IMR-90 (cell line): ENCODE results near the gene OR51B2. TPM values are rescaled to one million over a fixed set of nuclear protein-coding genes. Genes with fewer than 3 reads are reported as not detected.

Experiments
- ATAC-seq: fragments of 200-7000 bp; cut with Tn5 transposase; 2 replicates; pipeline ENCODE4 v1.9.1; 2020; ENCODE audit warnings: low read depth, mild to moderate bottlenecking, moderate library complexity
- BruUV-seq: library from RNA; stranded (reverse); fragments of 400-500 nt; replicated peaks from 2 replicates; lab custom pipeline; 2021; lab: Mats Ljungman, UMichigan
- CTCF ChIA-PET: fragments of 300-600 bp; formaldehyde crosslinking; extraction: SDS; loops from one replicate; lab custom pipeline; 2021; ENCODE audit warnings: antibody characterized with exemption; lab: Yijun Ruan, JAX
- POLR2A ChIA-PET: fragments of 300-600 bp; sonication (Branson Sonifier 250); formaldehyde crosslinking; loops from one replicate; lab custom pipeline; 2022; ENCODE audit warnings: antibody characterized with exemption; ENCODE audit not compliant: unreplicated experiment; lab: Charles Lee
- DNase-seq: peaks from one replicate; pipeline ENCODE4 v3.0.0; 2013
- H2AFZ ChIP-seq: replicated peaks from 2 replicates; pipeline ENCODE3; 2013; ENCODE audit warnings: low read length, mild to moderate bottlenecking; ENCODE audit not compliant: poor library complexity
- H2AK5ac ChIP-seq: 2 replicates; pipeline ENCODE4 v1.6.1; 2013; ENCODE audit warnings: low read depth, low read length, inconsistent platforms
- H2AK9ac ChIP-seq: replicated peaks from 2 replicates; pipeline ENCODE3; 2013; ENCODE audit warnings: mild to moderate bottlenecking, low read depth, low read length, moderate library complexity; ENCODE audit not compliant: poor library complexity
- H2BK120ac ChIP-seq: 2 replicates; pipeline ENCODE4 v1.6.1; 2013; ENCODE audit warnings: low read depth, low read length, inconsistent platforms
- H2BK15ac ChIP-seq: 3 replicates; pipeline ENCODE4 v1.6.1; 2013; ENCODE audit warnings: low read depth, low read length, inconsistent platforms
- H2BK20ac ChIP-seq: 2 replicates; pipeline ENCODE4 v1.6.1; 2013; ENCODE audit warnings: low read depth, mild to moderate bottlenecking, inconsistent platforms, low read length, moderate library complexity
- H2BK5ac ChIP-seq: 2 replicates; pipeline ENCODE4 v1.6.1; 2013; ENCODE audit warnings: mild to moderate bottlenecking, low read depth, low read length, inconsistent platforms; ENCODE audit not compliant: poor library complexity, severe bottlenecking
- H3K14ac ChIP-seq: replicated peaks from 2 replicates; pipeline ENCODE4 v1.6.1; 2013; ENCODE audit warnings: low read depth, low read length, inconsistent platforms
- H3K18ac ChIP-seq: 2 replicates; pipeline ENCODE4 v1.6.1; 2013; ENCODE audit warnings: low read depth, low read length, control low read depth
- H3K23ac ChIP-seq: 2 replicates; pipeline ENCODE4 v1.6.1; 2013; ENCODE audit warnings: low read depth, low read length, inconsistent platforms
- H3K27ac ChIP-seq: 2 replicates; pipeline ENCODE4 v1.5.1; 2013; ENCODE audit warnings: mild to moderate bottlenecking, control low read depth, low read length; ENCODE audit not compliant: insufficient read depth
- H3K27me3 ChIP-seq: 2 replicates; pipeline ENCODE4 v1.6.1; 2013; ENCODE audit warnings: low read length; ENCODE audit not compliant: control insufficient read depth, insufficient read depth
- H3K36me3 ChIP-seq: 2 replicates; pipeline ENCODE4 v1.6.1; 2013; ENCODE audit warnings: low read length, mixed read lengths; ENCODE audit not compliant: control insufficient read depth, insufficient read depth
- H3K4ac ChIP-seq: 2 replicates; pipeline ENCODE4 v1.6.1; 2013; ENCODE audit warnings: low read depth, low read length, inconsistent platforms
- H3K4me1 ChIP-seq: 2 replicates; pipeline ENCODE4 v1.6.1; 2013; ENCODE audit warnings: low read length, mixed read lengths; ENCODE audit not compliant: control insufficient read depth, insufficient read depth
- H3K4me2 ChIP-seq: 2 replicates; pipeline ENCODE4 v1.6.1; 2013; ENCODE audit warnings: low read depth, mild to moderate bottlenecking, control low read depth, low read length, moderate library complexity
- H3K4me3 ChIP-seq: 2 replicates; pipeline ENCODE4 v1.5.1; 2013; ENCODE audit warnings: low read depth, mild to moderate bottlenecking, control low read depth, low read length, moderate library complexity; ENCODE audit not compliant: insufficient read depth
- H3K56ac ChIP-seq: 2 replicates; pipeline ENCODE4 v1.6.1; 2013; ENCODE audit warnings: low read length, inconsistent platforms; ENCODE audit not compliant: insufficient read depth; ENCODE audit errors: extremely low read depth
- H3K79me1 ChIP-seq, 2 experiments: 2 replicates each; pipeline ENCODE4 v1.6.1; 2013; ENCODE audit warnings: low read length in 2 of 2, inconsistent platforms in 1 of 2, low read depth in 1 of 2
- H3K9ac ChIP-seq: 2 replicates; pipeline ENCODE4 v1.6.1; 2013; ENCODE audit warnings: low read depth, low read length, control low read depth
- H3K9me1 ChIP-seq: 2 replicates; pipeline ENCODE4 v1.6.1; 2013; ENCODE audit warnings: low read length, inconsistent platforms; ENCODE audit not compliant: insufficient read depth
- H3K9me3 ChIP-seq: 2 replicates; pipeline ENCODE4 v1.6.1; 2013; ENCODE audit warnings: low read length; ENCODE audit not compliant: control insufficient read depth, insufficient read depth
- H4K20me1 ChIP-seq: 2 replicates; pipeline ENCODE4 v1.6.1; 2013; ENCODE audit warnings: low read length, inconsistent platforms; ENCODE audit not compliant: insufficient read depth
- H4K5ac ChIP-seq: 2 replicates; pipeline ENCODE4 v1.6.1; 2013; ENCODE audit warnings: mild to moderate bottlenecking, low read depth, low read length, control low read depth
- H4K8ac ChIP-seq, 2 experiments: 2 replicates each; pipeline ENCODE4 v1.6.1; 2013; ENCODE audit warnings: low read depth in 2 of 2, low read length in 2 of 2, control low read depth in 1 of 2, inconsistent platforms in 1 of 2
- H4K91ac ChIP-seq: 2 replicates; pipeline ENCODE4 v1.6.1; 2013; ENCODE audit warnings: low read depth, low read length, inconsistent platforms; ENCODE audit not compliant: insufficient read depth
- BHLHE40 ChIP-seq: fragments of 150-350 bp; IDR thresholded peaks from 2 replicates; pipeline ENCODE4 v1.6.1; 2016; ENCODE audit warnings: mild to moderate bottlenecking, low read depth, low read length
- CEBPB ChIP-seq: IDR thresholded peaks from 2 replicates; pipeline ENCODE4 v1.6.1; 2012; ENCODE audit warnings: low read depth, low read length, improper control_type of control experiment
- CHD1 ChIP-seq: IDR thresholded peaks from 2 replicates; pipeline ENCODE4 v1.6.1; 2012; ENCODE audit warnings: low read depth, low read length, improper control_type of control experiment
- CTCF ChIP-seq: conservative IDR thresholded peaks from 2 replicates; pipeline ENCODE4 v1.5.1; 2012; ENCODE audit warnings: mild to moderate bottlenecking, low read depth, low read length, improper control_type of control experiment
- ELK1 ChIP-seq: fragments of 150-350 bp; IDR thresholded peaks from 2 replicates; pipeline ENCODE4 v1.6.1; 2016; ENCODE audit warnings: low read depth, mild to moderate bottlenecking, low read length, moderate library complexity, borderline replicate concordance
- FOS ChIP-seq: fragments of 150-350 bp; IDR thresholded peaks from 2 replicates; pipeline ENCODE4 v1.6.1; 2016; ENCODE audit warnings: low read depth, low read length
- MAFK ChIP-seq: IDR thresholded peaks from 2 replicates; pipeline ENCODE4 v1.6.1; 2012; ENCODE audit warnings: low read depth, low read length, improper control_type of control experiment
- MAZ ChIP-seq: IDR thresholded peaks from 2 replicates; pipeline ENCODE4 v1.6.1; 2012; ENCODE audit warnings: low read depth, mild to moderate bottlenecking, low read length, improper control_type of control experiment, moderate library complexity, borderline replicate concordance
- MXI1 ChIP-seq: IDR thresholded peaks from 2 replicates; pipeline ENCODE4 v1.6.1; 2012; ENCODE audit warnings: low read depth, mild to moderate bottlenecking, low read length, moderate library complexity, borderline replicate concordance
- NFE2L2 ChIP-seq: fragments of 150-350 bp; IDR thresholded peaks from 2 replicates; pipeline ENCODE4 v1.6.1; 2016; ENCODE audit warnings: low read depth, mild to moderate bottlenecking, low read length
- POLR2A ChIP-seq: IDR thresholded peaks from 2 replicates; pipeline ENCODE4 v1.6.1; 2012; ENCODE audit warnings: mild to moderate bottlenecking, low read depth, low read length
- RAD21 ChIP-seq: IDR thresholded peaks from 2 replicates; pipeline ENCODE4 v1.6.1; 2012; ENCODE audit warnings: low read length, improper control_type of control experiment
- RCOR1 ChIP-seq: IDR thresholded peaks from 2 replicates; pipeline ENCODE4 v1.6.1; 2012; ENCODE audit warnings: mild to moderate bottlenecking, low read length, improper control_type of control experiment; ENCODE audit not compliant: insufficient replicate concordance
- RFX5 ChIP-seq: IDR thresholded peaks from 2 replicates; pipeline ENCODE4 v1.8.0; 2012; ENCODE audit warnings: low read depth, mild to moderate bottlenecking, low read length, moderate library complexity
- SMC3 ChIP-seq: fragments of 150-350 bp; IDR thresholded peaks from 2 replicates; pipeline ENCODE4 v1.6.1; 2016; ENCODE audit warnings: low read depth, mild to moderate bottlenecking, antibody characterized with exemption, low read length, moderate library complexity
- USF2 ChIP-seq: fragments of 150-350 bp; IDR thresholded peaks from 2 replicates; pipeline ENCODE4 v1.6.1; 2017; ENCODE audit warnings: mild to moderate bottlenecking, antibody characterized with exemption, low read length, low read depth
- WGBS, 2 experiments: methylation state at CpG; one replicate each; pipeline versions ENCODE4 v1.1.5 to v1.1.7; 2013; ENCODE audit warnings: missing lambda C conversion rate in 2 of 2; ENCODE audit not compliant: insufficient read length in 1 of 2; ENCODE audit errors: extremely low coverage in 2 of 2; 5-methylcytosine and 5-hydroxymethylcytosine counted together
- dilution Hi-C: fragments of 300-500 bp; cut with HindIII; formaldehyde crosslinking; loops from one replicate; pipeline ENCODE4 v1.14.3; 2018; ENCODE audit warnings: low sequenced_read_pairs; ENCODE audit not compliant: unreplicated experiment
- in situ Hi-C: fragments of 300-500 bp; cut with MboI; formaldehyde crosslinking; loops from 3 replicates; pipeline ENCODE4 v1.14.3; 2019; ENCODE audit warnings: low sequenced_read_pairs, inconsistent platforms, mixed read lengths
- intact Hi-C: fragments of 100-400 bp; cut with micrococcal nuclease; formaldehyde crosslinking; loops from 2 replicates; pipeline ENCODE4 v1.10.0; 2022
- polyA plus RNA-seq, 3 experiments: library from polyadenylated mRNA; depleted of rRNA; stranded (reverse); fragments of >200 nt; gene quantifications; 2 replicates each; pipeline ENCODE4 v1.2.3, GENCODE V29; 2012; ENCODE audit warnings: low replicate concordance in 1 of 3
- total RNA-seq: library from RNA; depleted of rRNA; stranded (reverse); fragments of >200 nt; gene quantifications from 2 replicates; pipeline ENCODE4 v1.2.3, GENCODE V29; 2012

The OR51B2 gene
- total and polyA plus RNA-seq, 2 of the 4 experiments (the other 2 are of a cell fraction) = not detected

- Histone ChIP-seq H4K8ac (peak overlapping the region; percentile 44 to 59; a peak in 3 of 4 replicates), H2AFZ (no peak overlapping the region), H4K5ac (peak overlapping the region; percentile 79; the same call in 1 of the 2 replicates), H3K4me1 (peaks cover 4% of the 10 kb centered on the region; the same call in 1 of the 2 replicates), H3K36me3 (no peaks in the 10 kb centered on the region), H3K23ac (no peak overlapping the region), H3K18ac (peak overlapping the region; percentile 83; the same call in 1 of the 2 replicates), H4K20me1 (no peaks in the 10 kb centered on the region), H3K4ac (peak overlapping the region; percentile 28; the same call in 1 of the 2 replicates), H2AK5ac (no peak overlapping the region), H3K27me3 (no peaks in the 10 kb centered on the region), H2AK9ac (no peak overlapping the region), H3K4me3 (no peak overlapping the region), H3K9me1 (no peaks in the 10 kb centered on the region; the same call in 1 of the 2 replicates), H3K9me3 (no peaks in the 10 kb centered on the region), H3K4me2 (no peak overlapping the region), H4K91ac (no peak overlapping the region; the same call in 1 of the 2 replicates), H2BK20ac (peak overlapping the region; percentile 87), H3K9ac (no peak overlapping the region; the same call in 1 of the 2 replicates), H3K79me1 (no peaks in the 10 kb centered on the region), H3K14ac (0 out of 2 replicates have a peak overlapping the region, but pooled peaks have one; percentile 52), H3K27ac (no peak overlapping the region), H2BK5ac (peak overlapping the region; percentile 78), H2BK15ac (peak overlapping the region; percentile 58; the same call in 1 of the 3 replicates), H3K56ac (no peak overlapping the region), H2BK120ac (peak overlapping the region; percentile 89; the same call in 1 of the 2 replicates)
- DNase-seq (no peak), ATAC-seq (peak; percentile 78)
- TF ChIP-seq RAD21 (no peak), RCOR1 (no peak), MXI1 (no peak), POLR2A (no peak), CHD1 (no peak), MAZ (no peak), BHLHE40 (no peak), ELK1 (no peak), CTCF (no peak), MAFK (no peak), SMC3 (no peak), USF2 (no peak), NFE2L2 (no peak), RFX5 (no peak), CEBPB (no peak), FOS (no peak)
- ChIA-PET POLR2A (no interaction called here), CTCF (interaction anchor here (0.6 to 1.2 kb wide), 2 partner anchors 62 to 100 kb away, joined by 3 to 4 read pairs; no protein-coding TSS in a partner anchor)
- in situ Hi-C loops = no loop called here
- dilution Hi-C loops = no loop called here
- intact Hi-C loops = no loop called here
- no CpG with 5 or more reads among the region's 1 CpG for WGBS, 2 experiments
- BruUV-seq = no TSS peak
Measured at GRCh38 chr11:5304046-5304445, 20.1 kb downstream of the OR51B2 start.
